Stimulated activated CD8-positive, alpha-beta memory T cell treated with anti-CD3 and anti-CD28 coated beads, Interleukin-15, amount 100 ng/mL, for 48 hours (primary cell): Measurements from ENCODE around the gene HSD17B12.
"Not testable (repeated sequence)": the region's sequence is repeated elsewhere in the genome, so short reads cannot be mapped to it uniquely, and the experiment has no call there.

Experiments used
- DNase-seq, 2 donors: peaks; one replicate each; pipeline ENCODE4 v3.0.0-alpha.2; 2020; ENCODE audit warnings: low read depth in 2 of 2

The HSD17B12 gene

GRCh38 chr11:43680521-43681400 is at the start of gene HSD17B12:
TSS of gene HSD17B12 (plus strand) at chr11:43680738. CDS start at chr11:43680828, 90 bp downstream.
- DNase-seq = peak; percentile 99

GRCh38 chr11:43631732-43632131 is 48.8 kb upstream of the HSD17B12 start:
- no peak for DNase-seq

GRCh38 chr11:43632181-43632580 is 48.4 kb upstream of the HSD17B12 start:
- DNase-seq = no peak

- DNase-seq = no peak
Measured at GRCh38 chr11:43638717-43639116, 41.8 kb upstream of the HSD17B12 start.

GRCh38 chr11:43639224-43639623 is 41.3 kb upstream of the HSD17B12 start:
- DNase-seq = no peak

GRCh38 chr11:43639920-43640319 is 40.6 kb upstream of the HSD17B12 start:
- no peak for DNase-seq

GRCh38 chr11:43643898-43644620 is 36.5 kb upstream of the HSD17B12 start:
- peak; percentile 81 to 82 for DNase-seq

- no peak for DNase-seq
Measured at GRCh38 chr11:43644621-43645299, 35.8 kb upstream of the HSD17B12 start.

- no peak for DNase-seq
Measured at GRCh38 chr11:43646767-43647166, 33.8 kb upstream of the HSD17B12 start.

GRCh38 chr11:43648888-43649287 is 31.6 kb upstream of the HSD17B12 start:
- no peak for DNase-seq

- no peak for DNase-seq
Measured at GRCh38 chr11:43649501-43649900, 31.0 kb upstream of the HSD17B12 start.

- DNase-seq = no peak
Measured at GRCh38 chr11:43649921-43650320, 30.6 kb upstream of the HSD17B12 start.

- not testable (repeated sequence) for DNase-seq
Measured at GRCh38 chr11:43663018-43663417, 17.5 kb upstream of the HSD17B12 start.

- no peak for DNase-seq
Measured at GRCh38 chr11:43664295-43664694, 16.2 kb upstream of the HSD17B12 start.

- DNase-seq = not testable (repeated sequence)
Measured at GRCh38 chr11:43671284-43671683, 9.3 kb upstream of the HSD17B12 start.

- no peak for DNase-seq
Measured at GRCh38 chr11:43674560-43674959, 6.0 kb upstream of the HSD17B12 start.

- no peak for DNase-seq
Measured at GRCh38 chr11:43676933-43677332, 3.6 kb upstream of the HSD17B12 start.

GRCh38 chr11:43681401-43681942 is 934 bp downstream of the HSD17B12 start:
- no peak for DNase-seq

GRCh38 chr11:43682081-43682480 is 1.5 kb downstream of the HSD17B12 start:
- DNase-seq = not testable (repeated sequence)

GRCh38 chr11:43685440-43685839 is 4.9 kb downstream of the HSD17B12 start:
- no peak for DNase-seq

GRCh38 chr11:43686207-43686606 is 5.7 kb downstream of the HSD17B12 start:
- no peak for DNase-seq
